Ammon's horn (tissue), 1 donor: ENCODE results near the gene FHAD1.
A peak's percentile ranks its signal among the peaks of the same experiment; 100 is the strongest.
"Not testable (repeated sequence)": the region's sequence is repeated elsewhere in the genome, so short reads cannot be mapped to it uniquely, and the experiment has no call there.

ENCODE experiments used
- DNase-seq: peaks from one replicate; pipeline ENCODE4 v3.0.0-alpha.2; 2016; ENCODE audit warnings: low spot score

FHAD1 gene

DNA sequence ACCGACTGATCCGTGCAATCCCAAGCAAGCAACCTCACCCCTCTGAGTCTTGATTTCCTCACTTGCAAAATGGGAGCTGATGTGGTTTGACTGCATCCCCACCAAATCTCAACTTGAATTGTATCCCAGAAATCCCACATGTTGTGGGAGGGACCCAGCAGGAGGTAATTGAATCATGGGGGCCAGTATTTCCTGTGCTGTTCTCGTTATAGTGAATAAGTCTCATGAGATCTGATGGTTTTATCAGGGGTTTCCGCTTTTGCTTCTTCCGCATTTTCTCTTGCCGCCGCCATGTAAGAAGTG, 58.4 kb downstream of the FHAD1 start:
- DNase-seq = no peak

DNA sequence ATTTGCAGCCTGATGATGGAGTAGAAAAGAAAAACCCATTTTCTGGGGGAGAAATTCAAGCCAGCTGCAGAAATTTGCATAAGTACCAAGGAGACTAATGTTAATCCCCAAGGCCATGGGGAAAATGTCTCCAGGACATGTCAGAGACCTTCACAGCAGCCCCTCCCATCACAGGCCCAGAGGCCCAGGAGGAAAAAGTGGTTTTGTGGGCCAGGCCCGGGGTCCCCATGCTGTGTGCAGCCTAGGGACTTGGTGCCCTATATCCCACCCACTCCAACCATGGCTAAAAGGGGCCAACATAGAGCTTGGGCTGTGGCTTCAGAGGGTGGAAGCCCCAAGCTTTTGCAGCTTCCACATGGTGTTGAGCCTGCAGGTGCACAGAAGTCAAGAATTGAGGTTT, 59.3 kb downstream of the FHAD1 start:
- not testable (repeated sequence) for DNase-seq

DNA sequence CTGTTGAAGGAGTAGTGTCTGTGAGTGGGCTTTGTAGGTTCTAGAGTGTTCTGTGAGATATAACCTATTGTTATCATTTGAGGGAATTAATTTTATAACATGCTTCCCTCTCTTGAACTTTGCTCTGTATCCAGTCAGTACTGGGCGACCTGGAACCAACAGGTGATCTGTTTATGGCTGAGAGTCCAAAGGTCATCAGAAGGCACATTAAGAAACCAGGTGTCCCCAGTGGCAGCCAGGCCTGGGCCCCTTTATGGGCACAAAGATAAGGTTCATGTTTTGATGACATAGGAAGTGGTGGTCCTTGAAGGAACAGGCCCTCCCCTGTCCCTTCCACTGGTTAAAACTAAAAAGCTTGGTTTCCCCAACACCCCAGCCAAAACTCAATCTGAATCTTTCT, 61.1 kb downstream of the FHAD1 start:
- no peak for DNase-seq

DNA sequence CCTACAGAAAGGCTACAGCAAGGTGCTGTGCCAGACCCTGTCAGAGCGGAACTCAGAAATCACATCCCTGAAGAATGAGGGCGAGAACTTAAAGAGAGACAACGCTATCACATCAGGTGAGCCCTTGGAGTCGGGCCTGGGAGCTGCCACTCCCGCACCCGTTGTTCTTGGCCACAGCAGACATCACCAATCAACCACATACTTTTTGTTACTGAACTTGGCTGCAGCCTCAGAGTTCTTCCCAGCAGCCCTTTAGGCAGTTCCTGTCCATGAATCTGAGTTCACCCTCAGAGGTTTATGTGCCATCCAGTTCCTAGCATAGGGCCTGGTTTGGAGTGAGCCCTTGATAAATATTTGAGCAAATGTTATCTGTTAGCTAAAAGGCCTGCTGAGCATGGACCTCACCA, 61.6 kb downstream of the FHAD1 start:
- DNase-seq = no peak

DNA sequence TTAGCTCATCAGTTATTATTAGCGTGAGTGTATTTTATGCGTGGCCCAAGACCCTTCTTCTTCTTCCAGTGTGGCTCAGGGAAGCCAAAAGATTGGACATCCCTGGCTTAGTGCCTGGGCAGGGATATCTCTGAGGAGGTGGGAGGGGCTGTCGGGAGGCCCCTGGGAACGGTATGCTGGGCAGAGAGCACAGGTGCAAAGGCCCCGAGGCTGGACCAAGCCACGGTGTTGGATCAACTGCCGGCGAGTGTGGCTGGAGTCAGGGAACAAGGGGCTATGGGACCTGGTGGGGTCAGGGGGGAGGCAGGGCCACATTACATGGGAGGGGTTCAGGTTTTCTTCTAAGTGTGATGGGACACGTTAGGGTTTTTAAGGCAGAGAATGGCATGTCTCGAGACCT, 62.7 kb downstream of the FHAD1 start:
- no peak for DNase-seq

DNA sequence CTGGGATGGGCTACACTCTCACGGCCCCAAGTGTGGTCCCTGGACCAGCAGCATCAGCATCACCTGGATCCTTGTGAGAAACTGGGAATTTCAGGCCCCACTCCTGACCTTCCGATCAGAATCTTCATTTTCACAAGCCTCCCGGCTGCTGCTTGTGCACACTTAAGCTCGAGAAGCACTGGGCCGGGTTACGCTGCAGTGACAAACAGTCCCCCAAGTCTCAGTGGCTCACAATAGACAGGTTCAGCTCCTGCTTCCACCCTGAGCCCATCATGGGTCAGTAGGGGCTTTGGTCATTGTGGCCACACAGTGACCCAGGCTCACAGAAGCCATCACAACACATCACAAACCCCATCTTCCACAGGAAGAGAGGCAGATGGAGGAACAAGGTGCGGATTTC, 63.5 kb downstream of the FHAD1 start:
- no peak for DNase-seq

DNA sequence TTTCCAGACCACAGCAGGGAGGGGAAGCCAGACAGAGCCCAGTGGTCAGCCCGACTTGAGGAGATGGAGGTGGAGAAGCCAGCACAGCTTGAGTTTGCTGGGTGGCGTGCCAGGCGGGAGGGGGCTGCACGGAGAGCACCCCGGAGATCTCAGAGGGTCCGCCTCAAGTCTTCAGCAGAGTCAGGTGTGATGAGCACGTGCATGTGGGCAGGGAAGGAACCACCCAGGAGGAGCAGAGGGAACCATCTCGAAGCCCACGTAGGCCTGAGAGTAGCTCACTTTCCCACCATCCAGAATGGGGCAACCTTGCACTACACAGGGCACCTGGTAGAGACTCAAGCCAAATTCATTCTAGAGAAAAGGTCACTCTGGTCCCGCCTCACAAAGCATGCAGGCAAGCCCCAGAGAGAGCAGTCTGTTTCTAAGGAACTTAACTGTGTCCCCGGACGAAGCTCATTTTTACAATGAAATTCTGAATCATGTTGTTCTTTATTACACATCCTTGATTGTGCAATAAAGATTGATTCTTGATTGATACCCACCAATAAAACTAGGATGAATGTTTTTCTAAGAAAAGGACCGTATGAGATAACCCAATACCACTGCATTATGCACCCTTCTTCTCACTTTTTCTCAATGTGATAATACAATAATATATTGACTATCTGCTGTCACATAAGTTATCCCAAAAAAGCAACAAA, 64.2 kb downstream of the FHAD1 start:
- no peak for DNase-seq

DNA sequence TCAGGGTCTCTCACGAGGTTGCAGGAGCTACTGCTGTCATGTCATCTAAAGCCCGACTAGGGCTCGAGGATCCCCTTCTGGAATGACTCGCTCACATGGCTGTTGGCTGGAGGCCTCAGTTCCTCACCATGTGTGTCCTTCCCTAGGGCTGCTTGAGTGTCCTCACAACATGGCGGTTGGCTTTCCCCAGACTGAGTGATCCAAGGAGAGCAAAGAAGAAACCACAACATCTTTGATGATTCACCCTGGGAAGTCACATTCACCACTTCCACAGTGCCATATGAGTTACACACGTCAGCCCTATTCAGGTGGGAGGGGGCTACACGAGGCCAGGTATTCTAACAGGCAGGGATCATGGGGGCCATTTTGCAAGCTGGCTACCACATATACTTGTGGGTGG, 64.9 kb downstream of the FHAD1 start:
- DNase-seq = no peak

DNA sequence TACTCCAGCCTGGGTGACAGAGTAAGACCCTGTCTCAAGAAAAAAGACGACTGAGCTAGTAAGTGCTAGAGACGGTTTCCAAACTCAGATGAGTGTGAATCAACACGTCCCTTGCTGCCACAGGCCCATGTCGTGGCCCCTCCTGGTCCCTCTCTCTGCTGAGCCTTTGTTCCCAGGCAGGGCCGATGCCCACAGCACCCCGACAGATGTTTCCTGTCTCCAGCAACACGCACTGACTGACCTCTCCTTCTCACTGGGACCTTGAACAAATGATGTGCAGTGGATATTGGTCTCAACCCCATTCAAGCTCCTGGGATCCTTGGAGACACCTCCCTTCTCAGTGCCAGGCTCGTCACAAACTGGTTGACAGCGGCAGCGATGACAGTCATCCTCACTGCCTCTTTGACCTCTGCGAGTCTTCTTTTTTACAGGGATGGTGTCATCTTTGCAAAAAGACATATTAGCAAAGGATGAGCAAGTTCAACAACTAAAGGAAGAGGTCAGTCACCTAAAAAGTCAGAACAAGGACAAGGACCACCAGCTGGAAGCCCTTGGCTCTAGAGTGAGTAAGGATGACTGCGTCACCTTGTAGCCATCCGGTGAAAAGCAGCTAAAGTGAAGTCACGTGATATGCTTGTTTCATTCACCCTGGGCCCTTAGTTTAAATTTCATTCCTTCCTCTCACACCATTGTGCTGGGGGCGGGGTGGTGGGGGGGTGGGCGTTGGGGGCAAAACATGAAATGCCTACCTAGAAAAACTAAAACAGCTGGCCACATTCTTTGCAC, 65.8 kb downstream of the FHAD1 start:
- no peak for DNase-seq

DNA sequence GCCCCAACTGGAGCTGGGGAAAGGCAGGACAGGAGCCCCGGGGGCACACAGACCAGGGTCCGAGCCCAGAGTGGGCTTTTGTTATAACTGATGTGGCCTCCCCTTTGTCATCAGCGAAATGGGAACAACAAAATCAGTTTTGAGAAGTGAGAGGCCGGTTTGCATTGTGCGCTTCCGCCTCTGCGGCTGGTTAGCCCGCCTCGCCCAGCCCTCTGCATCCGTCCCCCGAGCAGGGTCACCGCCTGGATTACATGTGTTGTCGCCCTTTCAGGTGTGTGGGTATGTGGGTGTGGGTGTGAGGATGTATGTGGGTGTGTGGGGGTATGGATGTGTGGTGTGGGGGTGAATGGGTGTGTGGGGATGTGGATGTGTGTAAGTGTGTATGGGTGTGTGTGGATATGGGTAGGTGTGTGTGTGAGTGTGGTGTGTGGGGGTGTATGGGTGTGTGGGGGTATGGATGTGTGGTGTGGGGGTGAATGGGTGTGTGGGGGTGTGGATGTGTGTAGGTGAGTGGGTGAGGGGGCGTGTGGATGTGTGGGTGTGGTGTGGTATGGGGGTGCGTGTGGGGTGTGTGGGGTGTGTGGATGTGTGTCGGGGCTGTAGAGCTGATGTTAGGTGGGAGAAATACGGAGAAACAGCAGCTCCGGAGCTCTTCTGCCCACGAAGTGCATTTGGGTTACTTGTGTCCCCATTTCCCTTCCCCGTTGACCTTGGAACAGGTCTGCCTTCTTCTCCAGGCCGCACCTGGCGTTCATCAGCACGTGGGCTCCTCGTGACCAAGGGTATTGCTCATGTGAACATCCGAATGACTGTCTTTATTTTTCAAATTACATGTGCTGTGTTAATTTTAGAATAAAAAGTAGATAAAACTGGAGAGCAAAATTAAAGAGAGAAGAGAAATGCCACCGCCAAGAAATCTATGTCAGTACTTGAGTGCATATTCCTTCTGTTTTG, 67.6 kb downstream of the FHAD1 start:
- no peak for DNase-seq

DNA sequence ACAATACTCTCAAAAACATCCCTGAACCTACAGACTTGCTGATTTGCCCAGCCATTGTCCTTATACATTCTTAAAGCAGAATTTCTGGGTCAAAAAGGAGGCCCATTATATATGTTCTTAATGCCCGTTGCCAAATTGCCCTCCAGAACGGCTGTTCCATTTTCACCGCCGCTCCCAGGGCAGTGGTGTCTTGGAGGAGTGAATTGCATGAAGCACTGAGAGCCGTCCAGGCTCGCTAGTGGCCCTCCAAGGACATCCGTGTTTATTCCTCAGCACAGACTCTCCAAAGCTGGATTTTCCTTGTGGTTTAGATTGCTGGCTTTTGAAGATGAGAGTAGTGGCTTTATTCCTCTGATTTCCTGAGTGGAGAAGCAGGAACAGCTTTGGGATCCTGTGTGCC, 68.8 kb downstream of the FHAD1 start:
- no peak for DNase-seq

DNA sequence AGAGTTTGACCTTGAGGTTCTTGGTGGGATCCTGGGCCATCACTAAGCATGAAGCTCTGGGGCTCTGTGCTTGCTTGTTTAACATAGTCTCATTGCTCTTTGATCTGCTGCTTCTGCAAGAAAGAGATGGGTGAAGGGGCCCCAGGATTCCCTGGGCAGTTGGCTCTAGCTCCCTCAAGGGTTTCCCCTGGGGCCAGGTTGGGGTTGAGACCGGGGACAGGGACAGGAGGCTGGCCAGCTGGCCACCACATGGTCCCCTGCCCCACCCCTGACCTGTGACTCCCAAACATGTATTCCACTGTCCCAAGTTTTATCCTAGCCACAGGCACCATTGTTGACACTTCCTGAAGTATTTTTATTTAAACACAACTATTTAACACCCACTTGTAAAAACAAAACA, 69.5 kb downstream of the FHAD1 start:
- DNase-seq = no peak

DNA sequence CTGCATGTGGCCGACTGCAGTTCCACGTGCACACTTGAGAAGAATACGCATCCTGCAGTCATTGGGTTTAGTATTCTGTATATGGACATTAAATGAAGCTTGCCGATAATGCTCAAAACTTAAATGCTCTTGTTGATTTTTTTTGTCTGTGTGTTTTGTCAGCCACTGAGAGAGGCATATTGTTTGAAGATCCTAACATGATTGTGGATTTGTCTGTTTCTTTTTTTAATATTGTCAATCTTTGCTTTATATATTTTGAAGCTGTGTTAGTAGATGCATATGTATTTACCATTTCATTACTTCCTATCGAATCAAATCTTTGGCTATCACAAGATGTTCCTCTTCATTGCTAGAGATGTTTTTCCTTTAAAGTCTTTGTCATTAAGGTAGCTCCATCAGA, 73.2 kb downstream of the FHAD1 start:
- no peak for DNase-seq

DNA sequence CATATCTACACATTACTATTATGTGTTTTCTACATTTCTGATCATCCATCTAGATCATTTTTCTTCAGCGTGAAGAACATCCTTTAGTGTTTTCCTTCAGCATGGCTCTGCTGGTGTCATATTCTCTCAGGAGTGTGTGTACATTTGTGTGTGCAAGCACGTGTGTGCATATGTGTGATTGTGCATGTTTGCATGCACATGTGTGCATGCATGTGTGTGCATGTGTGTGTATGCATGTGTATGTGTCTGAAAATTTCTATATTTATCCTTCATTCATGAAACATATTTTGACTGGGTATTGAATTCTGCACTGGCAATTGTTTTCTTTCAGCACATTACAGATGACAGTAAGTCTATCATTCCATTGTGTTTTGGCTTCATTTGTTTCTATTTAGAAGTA, 74.6 kb downstream of the FHAD1 start:
- DNase-seq = no peak

DNA sequence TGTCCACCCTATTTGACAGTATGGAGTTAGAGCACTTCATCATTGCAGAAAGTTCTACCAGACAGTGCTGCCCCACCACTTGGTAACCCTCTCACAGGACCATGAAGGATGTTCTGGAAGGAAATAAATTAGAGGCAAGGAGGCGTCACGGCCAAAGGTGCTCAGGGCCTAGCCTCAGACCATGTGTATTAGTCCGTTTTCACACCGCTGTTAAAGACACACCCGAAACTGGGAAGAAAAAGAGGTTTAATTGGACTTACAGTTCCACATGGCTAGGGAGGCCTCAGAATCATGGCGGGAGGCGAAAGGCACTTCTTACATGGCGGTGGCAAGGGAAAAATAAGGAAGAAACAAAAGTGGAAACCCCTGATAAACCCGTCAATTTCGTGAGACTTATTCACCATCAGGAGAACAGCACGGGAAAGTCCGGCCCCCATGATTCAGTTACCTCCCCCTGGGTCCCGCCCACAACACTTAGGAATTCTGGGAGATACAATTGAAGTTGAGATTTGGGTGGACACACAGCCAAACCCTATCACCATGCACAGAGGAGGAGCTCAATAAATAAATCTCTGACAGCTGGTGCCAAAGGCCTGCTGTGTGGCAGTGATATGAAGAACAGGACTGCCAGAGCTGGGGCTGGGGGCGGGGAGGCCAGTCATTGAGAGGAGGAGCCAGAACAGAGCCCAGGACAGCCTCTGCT, 75.8 kb downstream of the FHAD1 start:
- no peak for DNase-seq

DNA sequence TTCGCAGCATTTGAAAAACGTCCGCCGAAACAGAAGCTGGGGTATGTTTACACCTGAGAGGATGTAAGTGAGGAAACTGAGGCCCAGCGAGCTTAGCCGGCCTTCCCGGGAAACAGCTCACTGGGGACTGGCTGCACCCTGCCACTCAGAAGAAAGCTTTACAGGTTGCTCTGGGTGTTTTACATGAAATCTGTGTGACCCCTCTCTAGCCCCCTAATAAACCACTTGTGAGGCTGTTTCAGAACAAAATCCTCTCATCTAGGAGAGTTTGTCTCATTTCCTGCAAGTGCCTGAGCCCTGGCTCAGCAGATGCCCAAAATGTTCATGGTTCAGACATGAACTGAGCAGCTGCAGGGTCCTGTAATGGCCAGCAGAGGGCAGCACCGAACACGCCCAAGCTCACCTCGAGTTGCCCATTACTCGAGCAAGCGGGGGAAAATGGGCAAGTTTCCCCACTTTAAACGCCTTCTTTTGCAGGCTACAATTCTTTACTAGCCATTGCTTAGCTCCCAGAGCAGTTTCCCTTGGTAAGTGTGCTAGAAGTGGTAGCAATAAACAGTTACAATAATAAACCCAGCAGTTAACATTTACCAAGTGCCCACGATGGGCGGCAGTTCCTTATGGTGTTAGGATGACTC, 76.4 kb downstream of the FHAD1 start:
- peak; percentile 91 for DNase-seq

DNA sequence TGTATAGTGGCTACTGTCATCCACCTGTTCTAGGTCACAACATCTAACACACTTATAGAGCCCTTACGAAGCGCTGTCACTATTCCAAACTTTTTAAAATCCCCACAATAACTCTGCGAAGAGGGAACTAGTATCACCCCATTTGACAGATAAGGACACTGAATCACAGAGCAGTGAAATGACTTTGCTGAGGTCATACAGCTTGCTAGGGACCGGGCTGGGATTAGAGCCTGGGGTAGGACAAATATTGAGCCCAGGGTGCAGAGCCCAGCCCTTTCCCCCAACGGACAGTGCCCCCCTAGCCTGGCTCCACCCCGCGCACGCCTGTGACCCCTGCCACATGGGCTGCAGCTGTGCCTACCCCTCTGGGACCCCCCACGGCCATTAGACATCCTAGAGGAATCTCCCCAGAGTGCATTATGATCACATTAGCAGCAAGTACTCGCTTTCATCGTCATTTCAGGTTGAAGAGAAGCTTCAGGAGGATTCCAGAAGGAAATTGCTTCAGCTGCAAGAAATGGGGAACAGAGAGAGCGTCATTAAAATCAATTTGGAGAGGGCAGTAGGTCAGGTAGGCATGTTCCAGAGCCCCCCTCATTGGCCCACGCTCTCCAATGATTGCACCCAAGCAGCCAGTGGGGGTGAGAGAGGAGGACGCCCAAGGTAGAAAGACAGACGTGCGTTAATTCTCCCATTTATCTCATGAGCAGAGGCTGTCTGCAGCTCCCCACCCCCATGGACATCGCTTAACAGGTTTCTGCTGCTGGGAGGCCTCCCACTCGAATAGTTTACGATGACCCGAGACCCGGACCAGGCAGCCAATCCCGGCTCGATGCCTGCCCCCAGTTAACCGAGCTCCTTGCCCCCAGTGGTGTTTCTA, 77.2 kb downstream of the FHAD1 start:
- no peak for DNase-seq

DNA sequence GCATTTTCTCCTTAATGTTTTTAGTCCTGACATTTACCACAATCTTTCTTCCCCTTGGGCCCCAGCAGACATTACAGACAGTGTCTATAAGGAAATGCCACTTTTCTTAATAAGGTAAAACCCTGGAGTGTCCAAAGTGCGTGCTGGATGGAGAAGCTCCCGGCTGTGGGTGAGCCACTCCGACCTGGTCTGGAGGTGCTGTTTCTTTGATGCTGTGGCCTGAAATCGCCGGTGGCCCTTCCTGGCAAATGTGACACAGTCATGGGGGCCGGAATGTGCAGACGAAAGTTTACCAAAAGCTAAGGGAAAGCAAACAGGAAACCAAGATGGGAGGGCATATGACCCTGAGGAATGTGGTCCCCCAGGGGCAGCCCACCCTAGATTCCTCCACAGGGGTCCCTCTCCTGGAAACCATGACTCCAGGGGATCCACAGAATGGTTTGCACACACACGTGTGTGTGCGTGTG, 77.9 kb downstream of the FHAD1 start:
- no peak for DNase-seq

DNA sequence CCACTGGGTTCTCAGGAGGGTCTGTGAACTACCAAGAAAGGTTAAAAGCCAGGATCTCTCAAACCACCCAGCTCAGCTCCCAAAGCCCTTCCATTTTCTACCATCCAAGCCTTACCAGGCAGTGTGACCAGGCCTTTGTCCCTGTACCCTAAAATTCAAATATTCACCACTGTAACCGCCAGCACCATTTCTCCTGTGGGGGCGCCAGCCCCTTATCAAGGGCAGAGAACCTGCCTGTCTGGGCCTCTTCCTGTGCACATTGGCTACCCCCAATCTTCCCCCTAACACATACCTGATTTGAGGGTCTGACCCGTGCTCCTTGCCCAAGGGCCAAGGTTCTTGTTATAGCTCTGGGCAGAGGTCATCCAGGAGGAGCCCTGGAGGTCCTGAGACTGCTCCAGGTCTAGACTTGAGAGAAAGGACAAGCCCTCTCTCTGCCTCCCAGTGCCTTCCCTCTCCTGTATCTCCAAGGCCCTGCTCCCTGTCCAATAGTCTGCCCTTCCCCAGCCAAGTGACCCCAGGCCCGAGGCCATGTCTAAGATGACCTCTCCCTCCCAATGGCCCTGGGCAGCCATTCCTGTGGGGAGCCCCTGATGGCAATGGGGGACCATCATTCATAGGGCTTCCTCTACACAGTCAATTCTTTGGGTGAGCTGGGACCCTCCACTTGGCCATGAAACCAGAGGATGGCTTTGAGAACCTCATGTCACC, 78.5 kb downstream of the FHAD1 start:
- no peak for DNase-seq
